IPS-20b (cell line): Measurements from ENCODE around the gene TMC4.
"Not testable (repeated sequence)": the region's sequence is repeated elsewhere in the genome, so short reads cannot be mapped to it uniquely, and the experiment has no call there.

Experiments used
- H3K27ac ChIP-seq: one replicate; pipeline ENCODE4 v1.5.1; 2013; ENCODE audit warnings: low read length
- H3K27me3 ChIP-seq: 2 replicates; pipeline ENCODE4 v1.6.1; 2013; ENCODE audit warnings: mild to moderate bottlenecking, low read length, inconsistent platforms; ENCODE audit not compliant: insufficient read depth
- H3K36me3 ChIP-seq: 2 replicates; pipeline ENCODE4 v1.6.1; 2013; ENCODE audit warnings: low read depth, mild to moderate bottlenecking, inconsistent platforms, low read length, moderate library complexity; ENCODE audit not compliant: insufficient read depth
- H3K4me1 ChIP-seq: 2 replicates; pipeline ENCODE4 v1.6.1; 2013; ENCODE audit warnings: mild to moderate bottlenecking, control low read depth, inconsistent platforms, low read length, moderate library complexity; ENCODE audit not compliant: insufficient read depth
- H3K4me3 ChIP-seq: 2 replicates; pipeline ENCODE4 v1.5.1; 2013; ENCODE audit warnings: mild to moderate bottlenecking, low read length, inconsistent platforms
- H3K9ac ChIP-seq: 2 replicates; pipeline ENCODE4 v1.6.1; 2013; ENCODE audit warnings: low read depth, mild to moderate bottlenecking, inconsistent platforms, low read length, moderate library complexity
- H3K9me3 ChIP-seq: 2 replicates; pipeline ENCODE4 v1.6.1; 2013; ENCODE audit warnings: mild to moderate bottlenecking, low read depth, low read length, inconsistent platforms; ENCODE audit not compliant: insufficient read depth

TMC4 gene

DNA sequence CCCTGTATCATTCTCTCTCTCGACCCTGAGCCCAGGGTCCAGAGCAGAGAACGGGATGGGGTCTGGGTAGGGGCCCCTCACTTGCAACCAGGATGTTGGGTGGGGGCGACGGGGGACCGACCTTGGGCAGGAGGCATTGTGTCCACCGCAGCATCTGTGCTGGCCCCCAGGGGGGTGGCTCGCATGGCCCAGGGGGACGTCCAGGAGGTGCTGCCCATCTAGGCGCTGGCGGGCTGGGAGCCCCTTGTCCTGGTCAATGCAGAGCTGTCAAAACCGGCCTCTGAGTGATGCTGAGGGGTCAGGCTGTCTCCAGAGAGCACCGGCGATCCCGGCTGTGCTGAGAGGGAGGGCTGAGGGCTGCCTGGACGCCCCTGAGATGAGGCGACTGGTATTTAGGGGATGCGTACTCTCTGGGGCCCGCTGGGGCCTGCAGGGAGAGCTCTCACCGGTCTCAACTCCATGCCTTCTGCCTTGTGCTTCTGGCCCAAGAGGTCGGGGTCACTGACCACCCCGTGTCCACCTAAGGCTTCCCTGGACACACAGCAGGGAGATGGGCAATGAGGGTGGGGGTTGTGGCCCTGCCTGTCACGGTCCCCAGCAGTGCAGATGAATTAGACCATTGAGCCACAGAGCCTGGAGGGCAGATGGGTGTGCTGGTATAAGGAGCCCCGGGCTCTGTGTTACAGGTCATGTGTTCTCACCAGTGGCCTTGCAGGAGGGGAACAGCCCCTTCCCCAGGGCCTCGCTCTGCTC, 36.3 kb upstream of the TMC4 start:
- Histone ChIP-seq H3K36me3 (peaks cover 48% of the 10 kb centered on the region), H3K27me3 (no peaks in the 10 kb centered on the region), H3K4me3 (no peak overlapping the region), H3K4me1 (peaks cover 9% of the 10 kb centered on the region; the same call in 1 of the 2 replicates), H3K9ac (no peak overlapping the region; the same call in 1 of the 2 replicates), H3K27ac (no peak overlapping the region), H3K9me3 (no peaks in the 10 kb centered on the region)

DNA sequence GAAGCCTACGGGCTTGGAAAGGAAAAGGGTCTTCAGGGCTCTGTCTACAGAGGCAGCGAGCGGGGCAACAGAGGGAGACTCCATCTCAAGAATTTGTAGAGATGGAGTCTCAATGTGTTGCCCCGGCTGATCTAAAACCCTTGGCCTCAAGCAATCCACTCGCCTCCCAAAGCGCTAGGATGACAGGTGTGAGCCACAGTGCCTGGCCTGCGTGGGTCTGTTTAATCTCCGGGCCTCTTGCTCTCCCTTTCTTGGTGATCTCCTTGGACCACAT, 35.8 kb upstream of the TMC4 start:
- H3K27ac ChIP-seq, result no peak overlapping the region
- peaks cover 9% of the 10 kb centered on the region; the same call in 1 of the 2 replicates for H3K4me1 ChIP-seq
- H3K27me3 ChIP-seq, result no peaks in the 10 kb centered on the region
- H3K9me3 ChIP-seq, result no peaks in the 10 kb centered on the region
- no peak overlapping the region for H3K4me3 ChIP-seq
- peaks cover 53% of the 10 kb centered on the region for H3K36me3 ChIP-seq
- H3K9ac ChIP-seq, result no peak overlapping the region

GRCh38 chr19:54207983-54208783, 35.2 kb upstream of the TMC4 start:
- Histone ChIP-seq H3K9me3 (no peaks in the 10 kb centered on the region), H3K4me1 (peaks cover 10% of the 10 kb centered on the region), H3K4me3 (no peak overlapping the region), H3K27ac (no peak overlapping the region), H3K9ac (0 out of 2 replicates have a peak overlapping the region, but pooled peaks have one; percentile 19), H3K27me3 (no peaks in the 10 kb centered on the region), H3K36me3 (peaks cover 59% of the 10 kb centered on the region)

DNA sequence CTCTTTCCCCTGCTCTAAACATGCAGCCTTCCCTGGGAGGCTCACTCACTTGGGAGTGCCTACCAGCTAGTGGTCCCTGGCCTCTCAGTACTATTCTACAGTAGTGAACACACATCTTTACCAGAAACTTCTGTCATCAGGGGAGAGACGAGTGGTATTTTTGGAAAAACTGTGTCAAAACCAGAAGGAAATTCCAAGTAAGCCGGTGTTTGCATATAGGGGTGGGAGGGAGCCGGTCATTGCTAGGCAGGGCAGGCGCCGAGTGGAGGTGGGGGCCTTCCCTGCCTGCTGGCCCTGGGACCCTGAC, 34.7 kb upstream of the TMC4 start:
- no peaks in the 10 kb centered on the region for H3K27me3 ChIP-seq
- peaks cover 64% of the 10 kb centered on the region for H3K36me3 ChIP-seq
- no peaks in the 10 kb centered on the region for H3K9me3 ChIP-seq
- 0 out of 2 replicates have a peak overlapping the region, but pooled peaks have one; percentile 19 for H3K9ac ChIP-seq
- no peak overlapping the region for H3K4me3 ChIP-seq
- no peak overlapping the region for H3K27ac ChIP-seq
- H3K4me1 ChIP-seq, result peaks cover 15% of the 10 kb centered on the region

DNA sequence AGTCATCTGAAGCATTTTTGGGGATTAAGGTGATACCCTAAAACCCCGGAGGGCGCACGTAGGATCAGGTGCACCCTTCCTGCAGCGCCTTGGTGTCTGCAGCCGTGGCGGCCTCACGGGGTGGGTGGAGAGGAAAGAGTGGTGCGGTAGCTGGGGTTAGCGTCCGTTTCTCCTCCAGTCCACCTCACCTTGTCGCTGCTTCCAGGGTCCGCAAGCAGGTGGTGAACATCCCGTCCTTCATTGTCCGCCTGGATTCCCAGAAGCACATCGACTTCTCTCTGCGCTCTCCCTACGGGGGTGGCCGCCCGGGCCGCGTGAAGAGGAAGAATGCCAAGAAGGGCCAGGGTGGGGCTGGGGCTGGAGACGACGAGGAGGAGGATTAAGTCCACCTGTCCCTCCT, 34.2 kb upstream of the TMC4 start:
- H3K4me3 ChIP-seq, H3K27me3 ChIP-seq, H3K9ac ChIP-seq, H3K9me3 ChIP-seq, H3K27ac ChIP-seq: not testable (repeated sequence)
- Histone ChIP-seq H3K36me3 (peaks cover 68% of the 10 kb centered on the region), H3K4me1 (peaks cover 20% of the 10 kb centered on the region)

DNA sequence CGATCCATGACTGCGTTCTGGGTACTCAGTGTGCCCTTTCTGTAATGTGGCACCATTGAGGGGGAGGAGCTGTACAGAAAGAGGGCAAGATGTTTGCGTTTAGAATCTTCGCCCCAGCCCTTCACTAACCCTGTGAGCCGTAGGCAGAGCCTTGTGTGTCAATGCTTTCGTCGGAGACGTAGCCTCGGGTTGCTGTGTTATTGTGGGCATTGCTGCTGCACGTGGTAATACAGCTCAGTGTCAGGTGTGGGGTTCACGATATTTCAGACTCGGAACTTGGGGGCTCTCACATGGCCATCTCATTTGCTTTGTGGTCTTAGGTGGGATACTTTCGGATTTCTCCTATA, 33.8 kb upstream of the TMC4 start:
- Histone ChIP-seq H3K36me3 (peaks cover 72% of the 10 kb centered on the region), H3K4me3 (no peak overlapping the region), H3K4me1 (peaks cover 22% of the 10 kb centered on the region), H3K27me3 (no peaks in the 10 kb centered on the region), H3K9me3 (no peaks in the 10 kb centered on the region), H3K9ac (0 out of 2 replicates have a peak overlapping the region, but pooled peaks have one; percentile 5), H3K27ac (no peak overlapping the region)

DNA sequence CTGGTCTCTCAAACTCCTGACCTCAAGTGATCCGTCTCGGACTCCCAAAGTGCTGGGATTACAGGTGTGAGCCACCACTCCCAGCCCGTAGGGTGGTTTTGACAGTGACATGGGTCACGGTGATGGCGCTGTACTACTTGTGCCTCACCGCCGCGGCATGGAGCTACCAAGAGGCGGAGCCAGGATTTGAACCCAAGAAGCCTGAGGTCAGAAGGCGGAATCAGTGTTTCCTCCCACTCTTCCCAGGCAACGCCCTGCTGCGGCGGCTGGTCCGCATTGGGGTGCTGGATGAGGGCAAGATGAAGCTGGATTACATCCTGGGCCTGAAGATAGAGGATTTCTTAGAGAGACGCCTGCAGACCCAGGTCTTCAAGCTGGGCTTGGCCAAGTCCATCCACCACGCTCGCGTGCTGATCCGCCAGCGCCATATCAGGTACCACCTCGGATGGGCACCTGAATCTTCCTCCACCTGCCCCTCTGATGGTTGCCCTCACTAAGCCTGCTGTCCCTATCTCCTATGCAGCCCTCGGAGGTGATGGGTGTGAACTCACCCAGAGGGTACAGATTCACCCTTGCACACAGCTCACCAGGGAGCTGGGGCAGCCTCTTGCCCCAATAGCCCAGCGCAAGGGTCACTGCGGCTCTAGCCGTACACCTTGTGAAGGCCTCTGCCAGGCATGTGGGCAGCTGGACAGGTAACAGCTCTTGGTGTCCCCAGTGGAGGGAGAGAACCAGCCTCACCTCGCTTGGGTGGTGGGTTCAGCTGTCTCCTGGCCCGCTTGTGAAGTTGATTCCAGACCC, 33.3 kb upstream of the TMC4 start:
- Histone ChIP-seq H3K27ac (no peak overlapping the region), H3K4me1 (peaks cover 22% of the 10 kb centered on the region), H3K9ac (0 out of 2 replicates have a peak overlapping the region, but pooled peaks have one; percentile 5), H3K27me3 (no peaks in the 10 kb centered on the region), H3K4me3 (no peak overlapping the region; the same call in 1 of the 2 replicates), H3K36me3 (peaks cover 78% of the 10 kb centered on the region), H3K9me3 (no peaks in the 10 kb centered on the region)

GRCh38 chr19:54204767-54205468, 32.0 kb upstream of the TMC4 start:
- no peak overlapping the region for H3K27ac ChIP-seq
- H3K9me3 ChIP-seq, result no peaks in the 10 kb centered on the region
- peaks cover 22% of the 10 kb centered on the region for H3K4me1 ChIP-seq
- peaks cover 81% of the 10 kb centered on the region for H3K36me3 ChIP-seq
- peak overlapping the region; percentile 84 for H3K4me3 ChIP-seq
- H3K27me3 ChIP-seq, result no peaks in the 10 kb centered on the region
- H3K9ac ChIP-seq, result peak overlapping the region; percentile 64

DNA sequence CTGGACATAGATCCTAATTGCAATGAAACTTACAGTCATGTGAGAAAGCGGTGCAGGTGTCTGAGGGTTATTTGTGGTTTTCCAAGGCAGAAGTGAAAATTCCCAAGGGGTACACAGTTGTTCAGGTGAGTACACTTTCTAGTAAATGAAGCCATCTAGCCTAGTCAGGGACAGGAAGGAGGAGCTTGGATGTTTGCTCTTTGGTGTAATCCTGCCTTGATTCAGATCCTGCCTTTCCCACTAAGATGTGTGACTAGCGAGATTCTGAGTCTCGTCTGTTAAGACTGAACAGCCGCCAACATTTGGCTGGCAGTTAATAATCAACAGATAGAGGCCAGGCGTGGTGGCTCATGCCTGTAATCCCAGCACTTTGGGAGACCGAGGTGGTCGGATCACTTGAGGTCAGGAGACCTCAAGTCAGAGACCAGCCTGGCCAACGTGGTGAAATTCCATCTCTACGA, 30.2 kb upstream of the TMC4 start:
- Histone ChIP-seq H3K4me1 (peaks cover 22% of the 10 kb centered on the region), H3K27me3 (no peaks in the 10 kb centered on the region), H3K27ac (no peak overlapping the region), H3K4me3 (peak overlapping the region; percentile 84), H3K9me3 (no peaks in the 10 kb centered on the region), H3K9ac (peak overlapping the region; percentile 95), H3K36me3 (peaks cover 72% of the 10 kb centered on the region)

DNA sequence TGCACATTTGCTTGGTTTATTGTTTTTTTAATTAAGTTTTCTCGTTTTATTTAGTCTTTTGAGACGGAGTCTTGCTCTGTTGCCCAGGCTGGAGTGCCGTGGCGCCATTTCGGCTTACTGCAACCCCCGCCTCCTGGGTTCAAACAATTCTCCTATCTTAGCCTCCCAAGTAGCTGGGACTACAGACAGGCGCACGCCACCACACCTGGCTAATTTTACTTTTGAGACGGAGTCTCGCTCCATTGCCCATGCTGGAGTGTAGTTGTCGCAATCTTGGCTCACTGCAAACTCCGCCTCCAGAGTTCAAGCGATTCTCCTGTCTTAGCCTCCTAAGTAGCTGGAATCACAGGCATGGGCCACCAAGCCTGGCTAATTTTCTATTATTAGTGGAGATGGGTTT, 29.0 kb upstream of the TMC4 start:
- no peaks in the 10 kb centered on the region for H3K27me3 ChIP-seq
- no peaks in the 10 kb centered on the region for H3K9me3 ChIP-seq
- H3K9ac ChIP-seq, result peak overlapping the region; percentile 95
- H3K36me3 ChIP-seq, result peaks cover 60% of the 10 kb centered on the region
- peak overlapping the region; percentile 84 for H3K4me3 ChIP-seq
- H3K4me1 ChIP-seq, result peaks cover 22% of the 10 kb centered on the region
- H3K27ac ChIP-seq, result no peak overlapping the region

- H3K9ac ChIP-seq, result peak overlapping the region; percentile 95
- no peaks in the 10 kb centered on the region for H3K9me3 ChIP-seq
- H3K4me3 ChIP-seq, result peak overlapping the region; percentile 84
- H3K36me3 ChIP-seq, result peaks cover 53% of the 10 kb centered on the region
- peak overlapping the region; percentile 80 for H3K27ac ChIP-seq
- peaks cover 22% of the 10 kb centered on the region for H3K4me1 ChIP-seq
- no peaks in the 10 kb centered on the region for H3K27me3 ChIP-seq
Measured at GRCh38 chr19:54201172-54201701, 28.3 kb upstream of the TMC4 start.
